Mesendoderm (in vitro differentiated cells): ENCODE results near the gene LARP1.
A peak's percentile ranks its signal among the peaks of the same experiment; 100 is the strongest.

Experiments
- DNase-seq: peaks from one replicate; pipeline ENCODE4 v3.0.0; 2013
- H2AK5ac ChIP-seq: 2 replicates; pipeline ENCODE4 v1.6.1; 2013; ENCODE audit warnings: low read length, inconsistent platforms
- H2BK120ac ChIP-seq: 2 replicates; pipeline ENCODE4 v1.6.1; 2013; ENCODE audit warnings: low read depth, mild to moderate bottlenecking, low read length, moderate library complexity, mixed read lengths
- H2BK15ac ChIP-seq: replicated peaks from 2 replicates; pipeline ENCODE4 v1.6.1; 2013; ENCODE audit warnings: low read depth, mild to moderate bottlenecking, moderate library complexity
- H2BK5ac ChIP-seq: 2 replicates; pipeline ENCODE4 v1.6.1; 2013; ENCODE audit warnings: low read length, inconsistent platforms
- H3K18ac ChIP-seq: 2 replicates; pipeline ENCODE4 v1.6.1; 2013; ENCODE audit warnings: mild to moderate bottlenecking, low read length, mixed read lengths
- H3K23ac ChIP-seq: one replicate; pipeline ENCODE4 v1.6.1; 2013; ENCODE audit warnings: low read length
- H3K27ac ChIP-seq: 2 replicates; pipeline ENCODE4 v1.5.1; 2013; ENCODE audit warnings: low read depth, mild to moderate bottlenecking, inconsistent platforms, low read length, moderate library complexity
- H3K27me3 ChIP-seq: 2 replicates; pipeline ENCODE4 v1.6.1; 2013; ENCODE audit warnings: low read length, control low read depth, mild to moderate bottlenecking, inconsistent platforms; ENCODE audit not compliant: insufficient read depth, poor library complexity
- H3K36me3 ChIP-seq: 2 replicates; pipeline ENCODE4 v1.6.1; 2013; ENCODE audit warnings: low read length, inconsistent platforms; ENCODE audit not compliant: control insufficient read depth, insufficient read depth
- H3K4ac ChIP-seq: one replicate; pipeline ENCODE4 v1.6.1; 2013; ENCODE audit warnings: low read depth, mild to moderate bottlenecking, low read length, moderate library complexity
- H3K4me1 ChIP-seq: 2 replicates; pipeline ENCODE4 v1.6.1; 2013; ENCODE audit warnings: low read depth, low read length, inconsistent platforms; ENCODE audit not compliant: control insufficient read depth
- H3K4me2 ChIP-seq: 2 replicates; pipeline ENCODE4 v1.6.1; 2013; ENCODE audit warnings: low read length
- H3K4me3 ChIP-seq: 2 replicates; pipeline ENCODE4 v1.5.1; 2013; ENCODE audit warnings: mild to moderate bottlenecking, low read length
- H3K56ac ChIP-seq: one replicate; pipeline ENCODE4 v1.6.1; 2013; ENCODE audit warnings: low read length
- H3K79me1 ChIP-seq: 2 replicates; pipeline ENCODE4 v1.6.1; 2013; ENCODE audit warnings: low read length, inconsistent platforms
- H3K79me2 ChIP-seq: 2 replicates; pipeline ENCODE4 v1.6.1; 2013; ENCODE audit warnings: mild to moderate bottlenecking, low read length; ENCODE audit not compliant: control insufficient read depth, insufficient read depth
- H3K9ac ChIP-seq: 2 replicates; pipeline ENCODE4 v1.6.1; 2013; ENCODE audit warnings: low read length, inconsistent platforms
- H4K5ac ChIP-seq: one replicate; pipeline ENCODE4 v1.6.1; 2013; ENCODE audit warnings: low read length
- H4K8ac ChIP-seq: one replicate; pipeline ENCODE4 v1.6.1; 2013; ENCODE audit warnings: low read depth, mild to moderate bottlenecking, control low read depth, low read length, moderate library complexity
- WGBS: extraction: QIAGEN DNeasy Blood & Tissue Kit; methylation state at CpG from one replicate; pipeline ENCODE4 v1.1.7; 2013; ENCODE audit warnings: low lambda C conversion rate, missing lambda C conversion rate; ENCODE audit not compliant: insufficient coverage; ENCODE audit errors: extremely low coverage; 5-methylcytosine and 5-hydroxymethylcytosine counted together

The LARP1 gene

DNA sequence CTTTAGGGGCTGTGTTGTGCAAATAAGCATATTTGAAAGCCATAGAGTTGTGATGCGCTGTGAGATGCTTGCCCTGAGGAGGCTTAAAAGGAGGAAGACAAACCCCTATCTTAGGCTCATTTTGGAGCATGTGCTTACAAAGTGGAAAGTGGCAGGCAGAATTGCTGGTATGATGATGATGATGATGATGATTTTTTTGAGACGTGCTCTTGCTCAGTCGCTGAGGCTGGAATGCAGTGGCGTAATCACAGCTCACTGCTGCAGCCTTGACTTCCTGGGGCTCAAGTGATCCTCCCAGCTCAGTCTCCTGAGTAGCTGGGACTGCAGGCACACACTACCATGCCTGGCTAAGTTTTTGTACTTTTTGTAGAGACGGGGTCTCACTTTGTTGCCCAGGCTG lies 104.9 kb downstream of the LARP1 start:
- Histone ChIP-seq H3K4me2 (peak overlapping the region; percentile 84), H3K18ac (no peak overlapping the region), H3K23ac (no peak overlapping the region), H4K8ac (no peak overlapping the region), H2BK15ac (no peak overlapping the region), H2BK120ac (no peak overlapping the region), H3K56ac (peak overlapping the region; percentile 19), H3K9ac (peak overlapping the region; percentile 92), H2AK5ac (no peak overlapping the region), H4K5ac (no peak overlapping the region), H3K36me3 (no peaks in the 10 kb centered on the region), H3K27me3 (no peaks in the 10 kb centered on the region), H3K4ac (no peak overlapping the region), H3K79me2 (peaks cover 44% of the 10 kb centered on the region), H3K4me1 (peaks cover 4% of the 10 kb centered on the region), H3K79me1 (peaks cover 9% of the 10 kb centered on the region), H2BK5ac (no peak overlapping the region), H3K27ac (peak overlapping the region; percentile 25), H3K4me3 (no peak overlapping the region)
- peak; percentile 74 for DNase-seq
- WGBS: no CpG with 5 or more reads among the region's 5 CpGs

DNA sequence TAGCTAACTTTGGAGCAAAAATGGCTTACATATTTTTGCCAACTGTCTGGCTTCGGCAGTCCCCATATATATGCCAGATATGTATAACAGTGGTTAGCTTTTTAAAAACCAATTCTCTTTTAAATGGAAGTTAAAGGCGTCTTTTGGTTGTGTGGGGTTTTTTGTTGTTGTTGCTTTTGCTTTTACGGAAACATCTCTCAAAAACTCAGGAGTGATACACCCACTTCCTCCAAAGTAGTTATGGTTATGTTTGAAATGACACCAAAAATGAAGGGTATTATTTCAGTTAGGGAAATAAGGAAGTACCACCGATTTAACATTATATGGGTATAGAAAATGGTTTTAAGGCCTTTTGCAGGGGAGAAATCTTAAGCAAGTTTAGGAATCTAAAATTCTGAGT lies 105.6 kb downstream of the LARP1 start:
- peak overlapping the region; percentile 19 for H3K56ac ChIP-seq
- H3K27ac ChIP-seq: no peak overlapping the region
- peaks cover 44% of the 10 kb centered on the region for H3K79me2 ChIP-seq
- H3K4me2 ChIP-seq: no peak overlapping the region
- H4K8ac ChIP-seq: no peak overlapping the region
- H2AK5ac ChIP-seq: no peak overlapping the region
- no peak overlapping the region for H4K5ac ChIP-seq
- H3K4me1 ChIP-seq: peaks cover 4% of the 10 kb centered on the region
- H2BK5ac ChIP-seq: no peak overlapping the region
- peaks cover 9% of the 10 kb centered on the region for H3K79me1 ChIP-seq
- H2BK120ac ChIP-seq: no peak overlapping the region
- H3K4ac ChIP-seq: no peak overlapping the region
- no peak overlapping the region for H3K23ac ChIP-seq
- no CpG with 5 or more reads among the region's 4 CpGs for WGBS
- peak overlapping the region; percentile 92 for H3K9ac ChIP-seq
- H3K4me3 ChIP-seq: no peak overlapping the region
- H3K36me3 ChIP-seq: peaks cover 2% of the 10 kb centered on the region
- H3K27me3 ChIP-seq: no peaks in the 10 kb centered on the region
- no peak for DNase-seq
- no peak overlapping the region for H3K18ac ChIP-seq
- no peak overlapping the region for H2BK15ac ChIP-seq

DNA sequence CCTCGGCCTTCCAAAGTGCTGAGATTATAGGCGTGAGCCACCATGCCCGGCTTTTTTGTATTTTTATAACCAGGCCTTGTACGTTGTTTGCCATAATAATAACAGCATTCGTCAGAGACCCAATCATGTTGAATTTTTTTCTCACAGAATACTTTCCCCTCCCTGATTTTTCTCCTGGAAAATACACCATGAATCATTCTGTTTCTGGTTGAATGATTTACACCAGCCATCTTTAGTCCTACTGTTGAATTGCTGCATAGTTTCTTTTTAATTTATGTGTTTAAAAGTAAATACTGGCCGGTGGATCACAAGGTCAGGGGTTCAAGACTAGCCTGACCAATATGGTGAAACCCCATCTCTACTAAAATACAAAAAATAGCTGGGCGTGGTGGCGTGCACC lies 106.8 kb downstream of the LARP1 start:
- H3K23ac ChIP-seq: no peak overlapping the region
- H3K4me3 ChIP-seq: no peak overlapping the region
- H2BK5ac ChIP-seq: no peak overlapping the region
- H2AK5ac ChIP-seq: no peak overlapping the region
- no peak overlapping the region for H3K18ac ChIP-seq
- peaks cover 2% of the 10 kb centered on the region for H3K36me3 ChIP-seq
- no peak overlapping the region for H2BK15ac ChIP-seq
- peaks cover 3% of the 10 kb centered on the region for H3K4me1 ChIP-seq
- no peak overlapping the region for H3K9ac ChIP-seq
- H3K79me2 ChIP-seq: peaks cover 44% of the 10 kb centered on the region
- H3K27ac ChIP-seq: no peak overlapping the region
- DNase-seq: no peak
- H4K8ac ChIP-seq: no peak overlapping the region
- H3K4me2 ChIP-seq: no peak overlapping the region
- WGBS: no CpG with 5 or more reads among the region's 8 CpGs
- H3K56ac ChIP-seq: no peak overlapping the region
- H2BK120ac ChIP-seq: no peak overlapping the region
- peaks cover 9% of the 10 kb centered on the region for H3K79me1 ChIP-seq
- no peak overlapping the region for H3K4ac ChIP-seq
- H4K5ac ChIP-seq: no peak overlapping the region
- no peaks in the 10 kb centered on the region for H3K27me3 ChIP-seq

- WGBS: no CpG with 5 or more reads among the region's 2 CpGs
- Histone ChIP-seq H3K36me3 (peaks cover 2% of the 10 kb centered on the region), H3K27me3 (no peaks in the 10 kb centered on the region), H3K9ac (no peak overlapping the region), H3K79me2 (peaks cover 44% of the 10 kb centered on the region), H4K8ac (no peak overlapping the region), H2BK15ac (no peak overlapping the region), H3K23ac (no peak overlapping the region), H2BK120ac (no peak overlapping the region), H3K4me3 (no peak overlapping the region), H3K56ac (no peak overlapping the region), H3K4me2 (no peak overlapping the region), H3K4ac (no peak overlapping the region), H2AK5ac (no peak overlapping the region), H3K4me1 (peaks cover 2% of the 10 kb centered on the region), H2BK5ac (no peak overlapping the region), H3K18ac (no peak overlapping the region), H3K79me1 (peaks cover 9% of the 10 kb centered on the region), H3K27ac (no peak overlapping the region), H4K5ac (no peak overlapping the region)
- no peak for DNase-seq
Observed at GRCh38 chr5:154862766-154863165, 107.6 kb downstream of the LARP1 start.

DNA sequence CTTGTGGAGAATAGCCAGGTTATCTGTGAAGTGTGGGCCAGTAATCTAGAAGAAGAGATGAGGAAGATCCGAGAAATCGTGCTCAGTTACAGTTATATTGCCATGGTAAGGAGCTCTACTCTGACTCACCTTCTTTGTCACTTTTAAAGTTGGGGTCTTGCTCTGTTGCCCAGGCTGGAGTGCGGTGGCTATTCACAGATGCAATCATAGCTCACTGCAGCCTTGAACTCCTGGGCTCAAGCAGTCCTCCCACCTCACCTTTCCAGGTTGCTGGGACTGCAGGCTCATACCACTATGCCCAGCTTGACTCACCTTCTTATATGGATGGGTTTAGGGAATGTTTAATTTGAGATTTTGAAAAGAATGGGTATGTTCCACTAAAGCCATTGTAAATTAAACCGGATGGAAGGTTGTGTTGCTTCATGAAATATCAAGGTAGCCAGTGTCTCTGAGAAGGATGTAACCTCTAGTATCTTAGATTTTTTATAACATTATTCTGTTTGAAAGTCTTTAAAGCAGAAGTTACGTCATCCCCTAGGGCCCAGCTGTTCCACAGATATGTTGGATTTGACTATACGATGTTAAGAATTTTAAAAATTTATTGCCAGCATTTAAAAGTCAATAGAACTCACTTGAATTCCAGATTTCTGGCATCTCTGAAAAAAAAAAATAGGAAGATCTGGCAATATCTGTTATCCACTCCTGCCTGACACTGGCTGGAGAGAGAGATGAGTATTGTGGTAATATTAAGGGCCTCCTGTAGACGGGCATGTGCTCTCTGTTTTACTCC lies 108.3 kb downstream of the LARP1 start:
- H3K4me1 ChIP-seq: peaks cover 2% of the 10 kb centered on the region
- H3K27me3 ChIP-seq: no peaks in the 10 kb centered on the region
- no peak overlapping the region for H3K4me2 ChIP-seq
- H2BK15ac ChIP-seq: no peak overlapping the region
- peaks cover 2% of the 10 kb centered on the region for H3K36me3 ChIP-seq
- no peak overlapping the region for H3K23ac ChIP-seq
- H2BK5ac ChIP-seq: no peak overlapping the region
- no peak overlapping the region for H3K56ac ChIP-seq
- no peak overlapping the region for H2AK5ac ChIP-seq
- no peak overlapping the region for H3K27ac ChIP-seq
- H3K18ac ChIP-seq: no peak overlapping the region
- no peak overlapping the region for H3K4ac ChIP-seq
- peaks cover 44% of the 10 kb centered on the region for H3K79me2 ChIP-seq
- H3K4me3 ChIP-seq: no peak overlapping the region
- WGBS: 100% methylated on average over 1 of the region's 7 CpGs
- H3K79me1 ChIP-seq: peaks cover 9% of the 10 kb centered on the region
- H3K9ac ChIP-seq: no peak overlapping the region
- no peak overlapping the region for H2BK120ac ChIP-seq
- DNase-seq: no peak
- H4K8ac ChIP-seq: no peak overlapping the region
- H4K5ac ChIP-seq: no peak overlapping the region
